ENCODE measurements around the gene FBL.
"Not testable (repeated sequence)": the region's sequence is repeated elsewhere in the genome, so short reads cannot be mapped to it uniquely, and the experiment has no call there.

The FBL gene

DNA sequence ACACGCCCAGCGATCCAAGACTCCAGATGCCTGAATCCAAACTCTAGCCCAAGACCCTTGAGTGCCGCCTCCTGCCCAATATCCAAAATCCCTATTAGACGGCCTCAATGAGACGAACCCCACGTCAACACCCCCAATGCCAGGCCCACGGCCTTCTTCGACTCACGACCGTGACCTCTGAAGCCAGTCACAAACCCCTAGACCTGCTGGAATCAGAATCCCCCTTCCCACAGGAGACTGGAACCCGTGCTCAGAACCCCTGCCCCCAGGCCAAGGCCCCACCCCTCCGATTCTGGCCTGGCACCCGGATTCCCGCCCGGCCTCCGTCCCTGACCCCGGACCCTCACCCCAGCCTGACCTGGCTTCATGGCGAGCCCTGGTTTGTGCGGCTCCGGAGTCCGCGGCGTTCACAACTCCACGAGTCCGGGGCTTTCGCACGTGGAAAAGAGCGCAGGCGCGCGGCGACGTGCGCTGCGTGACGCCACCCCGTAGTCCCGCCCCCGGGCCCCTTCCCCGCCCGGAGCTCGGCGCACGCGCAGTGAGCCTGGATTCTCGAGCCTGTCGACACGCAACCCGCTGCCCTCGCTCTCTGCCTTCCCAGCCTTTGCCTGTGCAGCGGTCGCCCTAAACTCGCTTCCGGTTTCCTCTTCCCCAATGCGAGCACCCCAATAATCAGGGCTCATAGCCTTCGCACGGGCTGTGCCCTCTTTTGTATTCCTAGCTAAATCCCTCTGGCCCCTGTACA, at the start of gene FBL:
Gene FBL, minus strand, starts transcription at position 447 of the 745 bp plus-strand sequence. Its CDS starts 79 bp downstream, at position 368.
- peak; percentile 89 for DNase-seq (ENCODE audit: low spot score)

DNA sequence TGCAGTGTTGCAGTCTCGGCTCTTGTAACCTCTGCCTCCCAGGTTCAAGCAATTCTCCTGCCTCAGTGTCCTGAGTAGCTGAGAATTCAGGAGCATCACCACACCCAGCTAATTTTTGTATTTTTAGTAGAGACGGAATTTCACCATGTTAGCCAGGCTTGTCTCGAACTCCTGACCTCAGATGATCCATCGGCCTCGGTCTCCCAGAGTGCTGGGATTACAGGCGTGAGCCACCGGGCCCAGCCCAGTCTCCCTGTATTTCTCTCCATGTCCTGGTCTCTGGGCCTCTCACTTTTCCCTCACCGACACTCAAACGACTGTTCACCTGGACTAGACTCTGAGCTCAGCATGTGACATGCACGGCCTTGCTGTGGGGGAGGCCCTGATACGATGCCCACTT, 48.9 kb upstream of the FBL start:
- DNase-seq (ENCODE audit: low spot score): not testable (repeated sequence)

DNA sequence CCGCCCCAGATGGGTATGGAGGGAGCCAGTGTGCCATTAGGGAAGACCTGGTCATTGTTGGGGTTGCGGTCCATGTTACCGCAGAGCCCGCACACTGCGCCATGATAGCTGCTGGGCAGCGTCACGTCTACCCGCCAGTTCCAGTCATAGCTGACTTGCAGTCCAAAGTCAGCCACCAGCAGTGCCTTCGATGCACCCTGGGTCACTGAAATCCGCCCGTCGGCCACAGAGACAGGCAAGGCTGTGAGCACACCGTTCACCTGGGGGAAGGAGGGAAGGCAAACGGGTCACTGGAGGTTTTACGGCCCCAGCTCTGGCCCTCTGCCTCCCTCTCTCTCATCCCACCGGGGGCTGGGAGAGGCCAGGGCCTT, 48.0 kb upstream of the FBL start:
- not testable (repeated sequence) for DNase-seq (ENCODE audit: low spot score)

- not testable (repeated sequence) for DNase-seq (ENCODE audit: low spot score)
Observed at GRCh38 chr19:39893366-39894235, 47.4 kb upstream of the FBL start.

- not testable (repeated sequence) for DNase-seq (ENCODE audit: low spot score)
Observed at GRCh38 chr19:39892506-39892902, 46.3 kb upstream of the FBL start.

DNA sequence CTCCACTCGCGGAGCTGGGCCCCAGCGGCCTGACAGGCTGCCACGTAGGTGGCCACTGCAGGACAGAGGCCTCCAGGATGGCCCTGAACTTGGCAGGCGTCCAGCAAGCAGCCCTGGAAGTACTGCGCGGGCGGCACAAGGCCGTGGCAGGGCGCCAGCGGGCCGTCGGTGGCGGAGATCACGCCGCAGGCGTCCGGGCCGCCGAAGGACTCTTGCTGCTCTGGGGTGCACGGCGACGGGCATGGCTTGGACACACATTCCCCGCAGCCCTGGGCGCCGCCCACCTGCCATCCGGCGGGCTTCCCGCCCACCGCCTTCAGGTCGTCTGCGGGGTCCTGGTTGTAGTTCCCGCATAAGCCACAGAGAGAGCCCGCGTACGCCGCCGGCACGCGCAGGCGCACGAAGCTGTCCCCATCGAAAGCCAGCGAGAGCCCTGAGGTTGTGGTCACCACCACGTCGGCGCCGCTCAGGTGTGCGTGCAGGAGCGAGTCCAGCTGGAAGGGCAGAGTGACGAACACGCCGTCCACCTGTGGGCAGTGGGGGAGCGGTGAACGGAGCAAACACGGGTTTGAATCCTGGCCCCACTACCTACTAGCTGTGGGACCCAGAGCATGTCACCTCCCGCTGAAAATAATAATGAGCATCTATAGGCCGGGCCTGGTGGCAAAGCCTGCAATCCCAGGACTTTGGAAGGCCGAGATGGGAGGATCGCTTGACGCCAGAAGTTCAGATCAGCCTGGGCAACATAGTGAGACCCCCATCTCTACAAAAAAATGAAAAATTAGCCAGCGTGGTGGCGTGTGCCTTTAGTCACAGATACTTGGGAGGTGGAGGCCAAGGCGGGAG, 45.7 kb upstream of the FBL start:
- not testable (repeated sequence) for DNase-seq (ENCODE audit: low spot score)

- no peak for DNase-seq (ENCODE audit: low spot score)
Observed at GRCh38 chr19:39890755-39891551, 44.8 kb upstream of the FBL start.

GRCh38 chr19:39889872-39890754, 43.9 kb upstream of the FBL start:
- not testable (repeated sequence) for DNase-seq (ENCODE audit: low spot score)

GRCh38 chr19:39887456-39887951, 41.3 kb upstream of the FBL start:
- not testable (repeated sequence) for DNase-seq (ENCODE audit: low spot score)

DNA sequence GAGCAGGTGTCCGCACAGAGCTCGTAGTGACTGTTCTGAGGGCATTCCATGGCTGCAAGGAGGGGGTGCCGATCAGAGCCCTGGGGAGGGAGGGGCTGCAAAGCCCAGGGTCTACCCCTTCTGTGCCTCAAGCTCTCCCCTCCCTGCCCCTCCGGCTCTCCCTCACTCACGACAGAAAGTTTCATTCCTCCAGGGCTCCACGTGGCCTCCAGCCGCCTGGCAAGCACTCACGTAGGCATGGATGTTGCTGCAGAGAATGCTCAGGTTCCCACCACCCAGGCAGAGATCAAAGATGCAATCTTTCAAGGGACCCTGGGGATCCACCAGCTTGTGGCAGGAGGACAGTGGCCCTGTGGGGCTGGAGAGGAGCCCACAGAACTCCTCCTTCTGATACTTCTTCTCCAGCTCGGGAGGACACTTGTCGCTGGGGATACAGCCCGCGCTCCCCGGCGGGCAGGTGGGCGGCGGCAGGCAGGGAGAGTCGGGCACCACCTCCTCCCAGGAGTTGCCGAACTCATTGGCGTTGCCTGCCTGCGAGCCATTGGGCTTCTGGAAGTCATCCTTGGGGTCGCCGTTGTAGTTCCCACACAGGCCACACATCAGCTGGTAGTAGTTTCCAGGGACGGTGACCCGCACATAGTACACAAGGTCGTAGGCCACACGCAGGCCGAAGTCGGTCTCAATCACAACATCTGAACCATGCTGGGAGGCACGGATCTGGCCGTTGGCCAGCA, 39.8 kb upstream of the FBL start:
- DNase-seq (ENCODE audit: low spot score): not testable (repeated sequence)

DNA sequence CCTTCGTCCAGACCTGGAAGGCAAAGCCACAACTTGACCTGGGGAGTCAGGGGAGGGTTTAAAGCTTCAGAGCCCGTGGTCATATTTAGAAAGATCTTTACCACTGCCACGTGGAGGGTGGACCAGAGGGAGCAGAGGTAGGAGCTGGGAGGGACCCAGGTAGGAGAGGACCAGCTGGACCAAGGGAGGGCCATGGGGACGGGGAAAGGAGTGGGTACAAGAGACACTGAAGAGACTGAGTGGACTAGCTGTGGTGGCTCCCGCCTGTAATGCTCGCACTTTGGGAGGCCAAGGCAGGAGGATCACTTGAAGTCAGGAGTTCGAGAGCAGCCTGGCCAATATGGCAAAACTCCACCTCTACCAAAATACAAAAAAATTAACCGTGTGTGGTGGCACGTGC, 38.5 kb upstream of the FBL start:
- not testable (repeated sequence) for DNase-seq (ENCODE audit: low spot score)

DNA sequence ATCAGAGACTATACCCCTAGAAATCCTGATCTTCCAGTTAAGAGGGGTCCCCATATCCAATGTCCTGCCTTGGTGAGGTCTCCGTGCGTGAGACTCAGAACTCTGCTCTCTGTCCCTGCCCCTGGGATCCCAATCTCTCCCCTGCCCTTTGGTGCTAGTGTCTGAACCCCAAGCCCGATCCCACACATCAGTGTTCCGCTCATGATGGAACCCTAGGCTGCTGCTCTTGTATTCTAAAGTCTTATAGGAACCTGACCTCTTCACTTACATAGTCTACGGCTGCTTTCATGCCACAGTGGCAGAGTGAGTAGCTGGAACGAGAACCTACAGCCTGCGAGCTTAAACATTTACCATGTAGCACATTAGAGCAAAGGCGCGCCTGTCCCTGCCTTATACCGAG, 36.5 kb upstream of the FBL start:
- not testable (repeated sequence) for DNase-seq (ENCODE audit: low spot score)

DNA sequence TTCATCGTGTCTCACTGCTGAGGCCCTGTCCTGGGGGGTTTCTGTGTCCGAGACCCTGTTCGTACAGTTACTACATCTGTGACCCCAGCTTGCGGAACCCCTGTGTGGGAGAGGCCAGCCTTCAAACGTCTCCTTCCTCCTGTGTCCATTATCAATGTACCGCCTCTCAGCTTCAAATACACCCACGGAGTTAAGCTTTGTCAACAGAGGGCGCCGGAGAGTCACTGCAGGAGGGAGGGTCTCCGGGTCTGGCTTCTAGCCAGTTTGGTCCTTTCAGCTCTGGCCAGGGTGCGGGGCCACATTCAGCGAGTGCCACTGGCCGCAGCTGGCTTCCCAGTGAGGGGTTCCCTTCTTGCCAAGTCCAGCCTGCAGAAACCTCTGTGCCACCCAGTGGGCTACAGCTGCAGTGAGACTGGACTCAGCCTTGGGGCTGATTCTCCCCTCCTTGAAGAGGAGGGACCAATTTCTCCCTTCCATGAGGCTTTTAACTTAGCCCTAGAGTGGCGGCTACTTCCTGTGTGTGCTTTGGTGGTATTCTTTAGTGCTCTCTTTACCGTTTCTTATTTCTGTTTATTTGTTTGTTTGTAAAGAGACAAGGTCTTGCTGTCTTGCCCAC, 35.4 kb upstream of the FBL start:
- DNase-seq (ENCODE audit: low spot score): peak; percentile 9

DNA sequence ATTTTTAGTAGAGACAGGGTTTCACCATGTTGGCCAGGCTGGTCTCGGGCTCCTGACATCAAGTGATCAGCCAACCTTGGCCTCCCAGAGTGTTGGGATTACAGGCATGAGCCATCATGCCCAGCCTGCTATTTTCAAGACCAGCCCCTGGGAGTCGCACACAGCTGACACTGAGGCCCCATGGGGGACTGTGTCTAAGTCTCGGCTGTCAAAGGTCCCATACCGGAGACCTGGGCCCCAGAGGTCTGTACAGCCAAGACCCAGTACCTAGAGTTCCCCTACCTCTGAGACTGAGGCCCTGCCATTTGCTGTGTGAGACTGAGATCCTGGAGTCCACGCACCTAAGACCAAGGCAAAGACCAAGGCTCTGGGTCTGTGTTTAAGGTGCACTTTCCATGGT, 34.1 kb upstream of the FBL start:
- not testable (repeated sequence) for DNase-seq (ENCODE audit: low spot score)

DNA sequence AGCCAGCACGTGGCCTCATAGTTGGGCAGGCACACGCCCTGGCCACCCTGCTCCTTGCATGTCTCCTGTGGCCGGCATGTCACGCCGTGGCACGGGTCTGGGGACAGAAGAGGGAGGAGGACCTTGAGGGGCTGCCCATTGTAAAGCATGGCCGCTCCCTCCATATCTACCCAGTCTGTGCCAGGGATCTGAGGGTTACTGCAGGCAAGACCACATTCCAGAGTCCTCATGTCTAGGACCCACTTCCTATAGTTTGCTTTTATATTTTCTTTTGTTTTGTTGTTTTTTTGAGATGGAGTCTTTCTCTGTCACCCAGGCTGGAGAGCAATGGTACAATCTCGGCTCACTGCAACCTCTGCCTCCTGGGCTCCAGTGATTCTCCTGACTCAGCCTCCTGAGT, 33.6 kb upstream of the FBL start:
- not testable (repeated sequence) for DNase-seq (ENCODE audit: low spot score)

DNA sequence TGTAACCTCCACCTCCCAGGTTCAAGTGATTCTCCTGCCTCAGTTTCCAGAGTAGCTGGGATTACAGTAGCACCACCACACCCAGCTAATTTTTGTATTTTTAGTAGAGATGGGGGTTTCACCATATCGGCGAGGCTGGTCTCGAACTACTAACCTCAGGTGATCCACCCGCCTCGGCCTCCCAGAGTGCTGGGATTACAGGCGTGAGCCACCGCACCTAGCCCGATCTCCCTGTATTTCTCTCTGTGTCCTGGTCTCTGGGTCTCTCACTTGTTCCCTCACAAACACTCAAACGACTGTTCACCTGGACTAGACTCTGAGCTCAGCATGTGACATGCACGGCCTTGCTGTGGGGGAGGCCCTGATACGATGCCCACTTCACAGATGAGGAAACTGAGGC, 32.7 kb upstream of the FBL start:
- DNase-seq (ENCODE audit: low spot score): not testable (repeated sequence)

DNA sequence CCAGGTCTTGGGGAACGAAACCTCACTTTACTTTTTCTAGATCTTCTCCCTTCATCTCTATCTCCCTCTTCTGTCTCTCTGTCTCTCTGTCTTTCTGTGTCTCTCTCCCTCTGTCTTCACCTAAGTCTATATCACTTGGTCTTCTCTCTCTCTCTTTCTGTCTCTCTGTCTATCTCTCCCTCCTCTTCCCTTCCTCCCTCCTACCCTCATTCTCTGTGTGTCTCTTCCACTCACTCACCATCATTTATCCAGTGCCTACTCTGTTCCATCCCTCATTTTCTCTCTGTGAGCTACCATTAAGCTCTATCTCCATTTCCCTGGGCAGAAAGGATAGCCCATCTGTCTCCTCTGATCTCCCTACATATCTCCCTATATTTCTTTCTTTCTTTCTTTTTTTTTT, 32.2 kb upstream of the FBL start:
- DNase-seq (ENCODE audit: low spot score): no peak

DNA sequence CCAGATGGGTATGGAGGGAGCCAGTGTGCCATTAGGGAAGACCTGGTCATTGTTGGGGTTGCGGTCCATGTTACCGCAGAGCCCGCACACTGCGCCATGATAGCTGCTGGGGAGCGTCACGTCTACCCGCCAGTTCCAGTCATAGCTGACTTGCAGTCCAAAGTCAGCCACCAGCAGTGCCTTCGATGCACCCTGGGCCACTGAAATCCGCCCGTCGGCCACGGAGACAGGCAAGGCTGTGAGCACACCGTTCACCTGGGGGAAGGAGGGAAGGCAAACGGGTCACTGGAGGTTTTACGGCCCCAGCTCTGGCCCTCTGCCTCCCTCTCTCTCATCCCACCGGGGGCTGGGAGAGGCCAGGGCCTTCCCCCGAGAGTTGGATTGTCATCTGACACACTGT, 31.8 kb upstream of the FBL start:
- DNase-seq (ENCODE audit: low spot score): not testable (repeated sequence)

DNA sequence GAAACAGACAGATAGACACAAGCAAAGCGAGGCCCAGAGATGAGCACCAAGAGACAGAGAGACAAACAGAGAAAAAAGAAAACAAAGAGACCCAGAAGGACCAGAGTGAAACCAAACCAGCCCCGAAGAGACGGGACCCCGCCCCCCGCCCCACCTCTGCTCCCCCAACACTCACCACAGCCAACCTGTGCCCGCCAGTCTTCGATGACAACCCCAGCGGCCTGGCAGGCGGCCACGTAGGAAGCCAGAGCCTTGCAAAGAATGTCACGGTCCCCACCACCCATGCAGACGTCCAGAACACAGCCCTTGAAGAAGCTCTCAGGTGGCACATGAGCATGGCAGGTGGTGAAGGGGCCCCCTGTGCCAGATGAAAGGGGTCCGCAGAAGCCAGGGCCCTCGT, 31.3 kb upstream of the FBL start:
- not testable (repeated sequence) for DNase-seq (ENCODE audit: low spot score)
